Ishikawa (cell line): ENCODE data around the gene SAMSN1.

ENCODE experiments used
- MAX ChIP-seq: IDR thresholded peaks from 2 replicates; pipeline ENCODE4 v1.6.1; 2012
- RAD21 ChIP-seq: IDR thresholded peaks from 2 replicates; pipeline ENCODE4 v1.6.1; 2012; ENCODE audit warnings: low read depth
- TEAD4 ChIP-seq: IDR thresholded peaks from 2 replicates; pipeline ENCODE4 v1.6.1; 2012

- TF ChIP-seq MAX (no peak), RAD21 (no peak), TEAD4 (no peak)
Measured at GRCh38 chr21:14559102-14559501, 13.0 kb upstream of the SAMSN1 start.
